HEK293T (cell line): ENCODE measurements around the gene PRKAR2A.
"Not testable (repeated sequence)": the region's sequence is repeated elsewhere in the genome, so short reads cannot be mapped to it uniquely, and the experiment has no call there.

Experiments
- CTCF ChIA-PET: fragments of 350-600 bp; formaldehyde crosslinking; extraction: SDS; loops from one replicate; lab custom pipeline; 2021; ENCODE audit warnings: antibody characterized with exemption, inconsistent platforms; lab: Yijun Ruan, JAX
- POLR2A ChIA-PET: fragments of 350-600 bp; formaldehyde crosslinking; extraction: SDS; loops from one replicate; lab custom pipeline; 2020; ENCODE audit warnings: antibody characterized with exemption, inconsistent platforms; lab: Yijun Ruan, JAX
- DNase-seq: peaks from one replicate; pipeline ENCODE4 v3.0.0; 2012; ENCODE audit warnings: mixed read lengths; ENCODE audit errors: extremely low spot score
- ARNT ChIP-seq: fragments of 450-650 bp; IDR thresholded peaks from 2 replicates; pipeline ENCODE4 v1.6.1; 2017; ENCODE audit warnings: mild to moderate bottlenecking
- BHLHE40 ChIP-seq: fragments of 450-650 bp; IDR thresholded peaks from 2 replicates; pipeline ENCODE4 v1.6.1; 2016; ENCODE audit warnings: mild to moderate bottlenecking, moderate library complexity, borderline replicate concordance
- CTBP1 ChIP-seq: fragments of 450-650 bp; IDR thresholded peaks from 2 replicates; pipeline ENCODE4 v1.6.1; 2016; ENCODE audit warnings: borderline replicate concordance
- ELF4 ChIP-seq: fragments of 450-650 bp; IDR thresholded peaks from 2 replicates; pipeline ENCODE4 v1.6.1; 2017; ENCODE audit warnings: antibody characterized with exemption
- FOXA1 ChIP-seq: fragments of 450-650 bp; IDR thresholded peaks from 2 replicates; pipeline ENCODE4 v1.6.1; 2016; ENCODE audit warnings: mild to moderate bottlenecking
- FOXK2 ChIP-seq: fragments of 450-650 bp; IDR thresholded peaks from 2 replicates; pipeline ENCODE4 v1.6.1; 2016; ENCODE audit warnings: mild to moderate bottlenecking
- FOXM1 ChIP-seq: fragments of 450-650 bp; IDR thresholded peaks from 2 replicates; pipeline ENCODE4 v1.6.1; 2017; ENCODE audit warnings: mild to moderate bottlenecking, borderline replicate concordance
- HDGF ChIP-seq: fragments of 450-650 bp; IDR thresholded peaks from 2 replicates; pipeline ENCODE4 v1.6.1; 2017; ENCODE audit warnings: antibody characterized with exemption, borderline replicate concordance
- L3MBTL2 ChIP-seq: fragments of 450-650 bp; conservative IDR thresholded peaks from 2 replicates; pipeline ENCODE4 v1.6.1; 2016; ENCODE audit warnings: mild to moderate bottlenecking
- LEF1 ChIP-seq: fragments of 450-650 bp; IDR thresholded peaks from 2 replicates; pipeline ENCODE4 v1.6.1; 2017; ENCODE audit warnings: mild to moderate bottlenecking, borderline replicate concordance
- NFRKB ChIP-seq: fragments of 450-650 bp; IDR thresholded peaks from 2 replicates; pipeline ENCODE4 v1.6.1; 2016; ENCODE audit warnings: mild to moderate bottlenecking, moderate library complexity
- PKNOX1 ChIP-seq: fragments of 450-650 bp; IDR thresholded peaks from 2 replicates; pipeline ENCODE4 v1.6.1; 2016
- SP1 ChIP-seq: fragments of 450-650 bp; IDR thresholded peaks from 2 replicates; pipeline ENCODE4 v1.6.1; 2017
- SUZ12 ChIP-seq: fragments of 450-650 bp; IDR thresholded peaks from 2 replicates; pipeline ENCODE4 v1.6.1; 2016; ENCODE audit warnings: mild to moderate bottlenecking
- TARDBP ChIP-seq: fragments of 450-650 bp; IDR thresholded peaks from 2 replicates; pipeline ENCODE4 v1.6.1; 2016
- ZNF384 ChIP-seq: fragments of 450-650 bp; IDR thresholded peaks from 2 replicates; pipeline ENCODE4 v1.6.1; 2016

Gene PRKAR2A

GRCh38 chr3:48826451-48826850 is 21.2 kb downstream of the PRKAR2A start:
- CTCF ChIA-PET, result no interaction called here
- POLR2A ChIA-PET, result no interaction called here
- DNase-seq, result no peak
- no peak for TF ChIP-seq L3MBTL2

- TF ChIP-seq TARDBP (no peak), ARNT (no peak)
- CTCF ChIA-PET, result no interaction called here
- no peak for DNase-seq
- POLR2A ChIA-PET, result no interaction called here
These were observed 26.9 kb downstream of the PRKAR2A start for GRCh38 chr3:48820612-48821324.

GRCh38 chr3:48819234-48820221 is 28.1 kb downstream of the PRKAR2A start:
- TF ChIP-seq NFRKB (no peak), SUZ12 (no peak), ELF4 (no peak), SP1 (no peak), CTBP1 (no peak), FOXK2 (no peak), PKNOX1 (no peak), LEF1 (no peak), HDGF (no peak), ARNT (no peak)
- ChIA-PET POLR2A (no interaction called here), CTCF (no interaction called here)
- DNase-seq, result no peak

- TF ChIP-seq SP1, result no peak
- DNase-seq, result no peak
- ChIA-PET CTCF (no interaction called here), POLR2A (no interaction called here)
These were observed 36.1 kb downstream of the PRKAR2A start for GRCh38 chr3:48811524-48811923.

- TF ChIP-seq SUZ12, result no peak
- TF ChIP-seq FOXK2, result no peak
- no peak for TF ChIP-seq PKNOX1
- TF ChIP-seq TARDBP, result no peak
- no peak for TF ChIP-seq LEF1
- TF ChIP-seq BHLHE40, result no peak
- TF ChIP-seq SP1, result no peak
- no peak for TF ChIP-seq ARNT
- no peak for TF ChIP-seq FOXA1
- CTCF ChIA-PET, result no interaction called here
- DNase-seq, result no peak
- POLR2A ChIA-PET, result no interaction called here
These were observed 42.7 kb downstream of the PRKAR2A start for GRCh38 chr3:48804930-48805329.

- ChIA-PET CTCF (interaction anchor here (1.1 kb wide), 1 partner anchor 61 kb away, joined by 3 read pairs; no protein-coding TSS in a partner anchor), POLR2A (interaction anchor here (1.3 kb wide), 1 partner anchor 46 kb away, joined by 4 read pairs; no protein-coding TSS in a partner anchor)
- DNase-seq, result not testable (repeated sequence)
These were observed 46.8 kb downstream of the PRKAR2A start for GRCh38 chr3:48800831-48801230.

- DNase-seq, result no peak
- POLR2A ChIA-PET, result no interaction called here
- CTCF ChIA-PET, result no interaction called here
- TF ChIP-seq HDGF (no peak), ARNT (no peak), NFRKB (no peak), SUZ12 (no peak), FOXK2 (no peak), LEF1 (no peak), ELF4 (no peak), SP1 (no peak), PKNOX1 (no peak), FOXM1 (no peak), ZNF384 (no peak), TARDBP (no peak), L3MBTL2 (no peak), BHLHE40 (no peak), FOXA1 (no peak), CTBP1 (no peak)
These were observed 48.7 kb downstream of the PRKAR2A start for GRCh38 chr3:48798998-48799397.
